ENCODE measurements around the gene MAP2K5. TPM values are rescaled to one million over a fixed set of nuclear protein-coding genes. Genes with fewer than 3 reads are reported as not detected.

The MAP2K5 gene
- total RNA-seq, 2 donors from 2014 or later: 20.0 to 23.9 TPM

DNA sequence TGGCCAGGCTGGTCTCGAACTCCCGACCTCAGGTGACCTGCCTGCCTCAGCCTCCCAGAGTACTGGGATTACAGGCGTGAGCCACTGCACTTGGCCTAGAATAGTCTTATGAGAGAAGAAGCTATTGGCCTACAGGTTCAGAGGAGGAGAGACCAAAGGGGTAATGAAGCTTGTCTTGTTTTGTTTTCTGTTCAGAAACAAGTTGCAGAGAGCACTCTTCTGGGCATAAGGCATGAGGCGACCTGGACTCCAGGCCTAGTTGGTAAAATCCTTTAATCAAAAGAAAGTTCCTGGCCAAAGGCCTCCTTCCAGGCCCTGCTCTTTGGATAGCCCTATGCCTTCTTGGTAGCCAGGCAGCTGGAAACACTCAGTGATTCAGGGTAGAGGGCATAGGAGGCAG lies 195.6 kb downstream of the MAP2K5 start:
- DNase-seq (ENCODE audit: low spot score in 2 of 2) (no peak), ATAC-seq (no peak)
- Mint-ChIP-seq H3K36me3 (peaks cover 0 to 6% of the 10 kb centered on the region in 2 donors), H3K9me3 (peaks cover 0 to 4% of the 10 kb centered on the region in 2 donors), H3K27ac (no peak overlapping the region)

DNA sequence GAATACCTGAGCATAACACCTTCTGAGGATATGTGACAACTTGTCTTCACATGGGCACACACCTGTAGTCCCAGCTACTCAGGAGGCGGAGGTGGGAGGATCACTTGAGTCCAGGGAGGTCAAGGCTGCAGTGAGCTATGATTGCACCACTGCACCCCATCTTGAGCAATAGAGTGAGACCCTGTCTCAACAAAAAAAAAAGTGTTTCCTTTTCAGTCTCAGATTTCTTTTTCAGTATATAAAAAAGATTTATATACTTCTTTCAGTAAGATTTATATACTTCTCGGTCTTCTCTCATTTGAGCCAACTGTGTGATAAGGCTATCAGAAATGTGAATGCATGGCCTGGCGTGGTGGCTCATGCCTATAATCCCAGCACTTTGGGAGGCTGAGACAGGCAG lies 197.9 kb downstream of the MAP2K5 start:
- DNase-seq (ENCODE audit: low spot score in 2 of 2) (no peak), ATAC-seq (no peak)
- no peak overlapping the region for H3K27ac Mint-ChIP-seq
- H3K9me3 Mint-ChIP-seq: peaks cover 0 to 4% of the 10 kb centered on the region in 2 donors
- H3K36me3 Mint-ChIP-seq: peaks cover 0 to 6% of the 10 kb centered on the region in 2 donors

DNA sequence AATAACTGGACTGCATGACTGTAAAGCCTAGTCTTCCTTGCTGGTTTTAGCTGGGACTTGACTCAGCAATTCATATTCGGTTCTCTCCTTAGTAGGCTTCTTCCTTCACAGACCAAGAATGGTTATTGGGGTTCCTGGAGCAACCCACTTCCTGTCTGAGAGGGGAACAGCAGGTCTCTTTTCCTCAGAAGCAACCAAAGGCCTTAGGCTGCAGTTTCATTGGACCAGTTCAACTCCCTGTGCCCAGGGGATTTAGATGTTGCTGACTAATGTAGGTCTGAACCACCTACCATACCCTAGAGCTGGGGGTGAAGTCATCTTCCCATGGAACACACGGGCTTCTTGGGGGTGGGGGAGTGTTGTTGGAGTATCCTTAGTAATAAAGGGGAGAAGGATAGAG lies 198.8 kb downstream of the MAP2K5 start:
- peak overlapping the region in 1 of 2 donors; percentile 29 for H3K27ac Mint-ChIP-seq
- DNase-seq (ENCODE audit: low spot score in 2 of 2) (no peak), ATAC-seq (peak in 1 of 2 donors; percentile 45)
- peaks cover 0 to 4% of the 10 kb centered on the region in 2 donors for H3K9me3 Mint-ChIP-seq
- peaks cover 0 to 6% of the 10 kb centered on the region in 2 donors for H3K36me3 Mint-ChIP-seq

DNA sequence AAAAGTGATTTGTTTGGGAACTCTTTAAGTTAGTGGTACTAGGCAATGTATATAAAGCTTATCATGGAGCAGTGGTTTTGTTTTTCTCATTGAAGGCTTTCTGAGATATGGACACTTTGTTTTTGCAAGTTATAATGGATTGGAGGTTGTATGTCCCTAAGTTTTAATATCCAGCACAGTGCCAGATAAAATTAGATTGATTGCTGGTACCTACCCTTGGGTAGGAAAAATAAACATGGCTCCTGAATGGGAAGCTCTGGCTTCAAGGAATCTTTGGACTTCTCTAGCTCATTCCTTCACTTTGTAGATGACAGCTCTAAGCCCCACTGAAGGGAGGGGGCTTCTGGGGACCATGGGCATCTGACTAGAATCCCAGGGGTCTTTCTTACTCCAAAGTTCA lies 201.1 kb downstream of the MAP2K5 start:
- peaks cover 0 to 4% of the 10 kb centered on the region in 2 donors for H3K9me3 Mint-ChIP-seq
- ATAC-seq (no peak), DNase-seq (ENCODE audit: low spot score in 2 of 2) (no peak)
- H3K36me3 Mint-ChIP-seq: peaks cover 2 to 6% of the 10 kb centered on the region in 2 donors
- peak overlapping the region in 1 of 2 donors; percentile 27 for H3K27ac Mint-ChIP-seq

DNA sequence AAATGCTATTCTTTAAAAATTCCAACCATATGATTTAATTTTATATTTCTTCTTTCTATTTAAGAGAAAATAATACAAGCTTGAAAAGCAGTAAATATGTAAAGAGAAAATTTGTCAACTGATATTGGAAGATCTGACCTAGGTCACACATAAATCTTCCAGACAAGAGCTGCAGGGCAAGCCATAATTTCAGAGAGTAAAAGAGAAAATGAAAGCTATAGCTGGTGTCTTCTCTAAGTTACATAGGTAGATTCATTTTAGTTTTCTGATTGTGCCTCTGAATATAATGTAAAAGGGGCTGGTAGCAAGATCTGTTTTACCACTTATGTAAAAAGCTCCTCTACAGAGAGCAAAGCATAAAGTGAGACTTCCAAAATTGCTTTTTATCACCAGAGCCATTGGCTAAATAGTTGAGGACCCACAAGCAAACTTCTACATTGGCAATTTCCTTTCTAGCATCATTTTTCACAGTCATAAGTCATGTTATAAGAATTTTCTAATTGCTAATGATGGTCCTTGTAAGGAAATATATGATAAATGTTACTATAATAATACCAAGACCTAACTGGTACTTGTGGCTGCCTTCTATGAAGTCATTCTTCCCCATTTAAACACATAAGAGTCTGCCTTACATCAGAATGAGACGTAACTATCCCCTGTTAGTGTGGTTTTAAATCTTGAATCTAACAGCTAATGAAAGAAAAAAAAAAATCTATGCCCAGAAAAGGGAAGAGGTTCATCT lies 202.0 kb downstream of the MAP2K5 start:
- DNase-seq (ENCODE audit: low spot score in 2 of 2) (no peak), ATAC-seq (no peak)
- H3K27ac Mint-ChIP-seq: no peak overlapping the region
- H3K9me3 Mint-ChIP-seq: peaks cover 0 to 4% of the 10 kb centered on the region in 2 donors
- peaks cover 5 to 6% of the 10 kb centered on the region in 2 donors for H3K36me3 Mint-ChIP-seq

DNA sequence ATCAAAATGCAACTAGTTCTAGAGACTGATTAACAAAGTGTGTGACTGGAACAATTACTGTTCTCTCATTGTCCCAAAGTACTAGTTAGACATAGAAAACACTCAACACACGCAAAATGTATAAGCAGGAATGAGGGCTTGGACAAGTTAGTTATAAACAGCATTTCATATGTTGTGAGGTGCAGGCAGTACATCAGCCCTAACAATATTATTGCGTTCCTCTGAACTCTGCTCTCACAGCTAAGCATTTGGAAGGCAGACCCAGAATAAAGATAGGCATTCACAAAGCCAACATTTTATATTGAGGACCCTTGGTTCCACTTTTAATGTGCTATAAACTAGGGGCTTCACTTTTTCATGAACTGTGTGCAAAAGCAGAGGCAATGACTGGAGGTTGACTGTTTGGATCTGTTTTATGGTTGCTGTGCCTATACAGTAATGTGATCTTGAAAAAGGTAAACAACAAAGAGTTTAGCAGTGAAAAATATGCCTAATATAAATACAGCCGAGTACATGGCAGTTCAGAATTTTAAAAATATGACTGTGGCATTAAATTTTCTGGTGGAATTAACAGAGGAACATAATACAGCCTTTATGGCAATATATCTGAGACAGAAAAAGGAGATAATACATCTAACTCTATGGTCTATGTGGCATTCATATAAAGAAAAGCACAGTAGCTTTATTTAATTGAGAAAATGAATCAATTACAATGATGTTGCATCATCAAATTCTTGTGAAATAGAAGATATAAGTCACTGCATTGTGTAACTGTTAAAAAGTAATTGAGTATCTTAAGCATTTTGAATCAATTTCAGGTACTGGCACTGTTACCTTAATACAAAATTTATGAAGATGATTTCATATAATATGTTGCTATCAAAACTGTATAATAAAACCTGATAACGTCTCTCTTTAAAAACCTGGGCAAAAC lies 202.8 kb downstream of the MAP2K5 start:
- ATAC-seq: no peak

DNA sequence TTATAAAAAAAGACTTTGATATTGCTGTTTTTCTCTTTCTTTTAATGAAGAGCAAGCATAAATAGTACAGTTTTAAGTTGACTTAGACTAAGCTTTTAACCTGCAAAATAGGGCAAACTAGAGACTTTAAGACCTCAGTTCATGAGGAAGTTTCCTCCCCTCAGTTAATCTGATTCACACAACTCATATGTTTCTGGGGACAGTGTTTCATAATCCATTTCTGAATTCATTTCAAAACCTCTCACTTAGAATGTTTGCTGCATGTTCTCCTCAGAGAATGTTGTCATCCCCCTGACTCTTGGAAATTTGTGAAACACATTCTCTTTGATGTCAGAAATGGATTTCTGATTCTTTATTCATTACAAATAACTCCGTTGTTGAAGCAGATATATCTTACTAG lies 203.5 kb downstream of the MAP2K5 start:
- peak; percentile 71 to 78 for ATAC-seq
- Mint-ChIP-seq H3K9me3 (peaks cover 0 to 4% of the 10 kb centered on the region in 2 donors), H3K36me3 (peaks cover 5% of the 10 kb centered on the region in 2 donors)

More for the DNA sequence above, 202.8 kb downstream of the MAP2K5 start:
- Mint-ChIP-seq H3K9me3 (peaks cover 0 to 4% of the 10 kb centered on the region in 2 donors), H3K27ac (peak overlapping the region in 1 of 2 donors; percentile 52), H3K36me3 (peaks cover 5 to 6% of the 10 kb centered on the region in 2 donors)
- DNase-seq (ENCODE audit: low spot score in 2 of 2): no peak

DNA sequence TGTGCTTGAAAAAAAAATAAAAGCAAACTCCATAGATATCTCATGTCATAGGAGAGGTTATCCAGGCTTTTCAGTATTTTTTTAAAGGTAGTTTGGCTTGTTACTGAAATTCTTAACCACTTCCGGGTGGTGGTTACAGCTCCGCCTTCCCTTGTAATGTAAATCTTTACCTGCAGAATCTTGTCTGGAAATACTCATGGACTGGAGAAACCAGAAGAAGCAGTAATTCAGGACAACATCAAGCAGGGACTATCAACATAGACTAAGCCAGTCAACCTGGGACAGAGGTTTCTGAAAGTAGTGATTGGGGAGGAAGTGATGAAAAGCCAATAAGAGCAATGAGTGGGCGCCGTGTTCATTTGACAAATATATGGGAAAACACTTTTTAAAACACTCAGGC lies 203.9 kb downstream of the MAP2K5 start:
- Mint-ChIP-seq H3K9me3 (peaks cover 0 to 2% of the 10 kb centered on the region in 2 donors), H3K36me3 (peaks cover under 1 to 5% of the 10 kb centered on the region in 2 donors), H3K27ac (peak overlapping the region; percentile 52 to 59)
- peak; percentile 55 to 78 for ATAC-seq
- DNase-seq (ENCODE audit: low spot score in 2 of 2): no peak

More for the DNA sequence above, 203.5 kb downstream of the MAP2K5 start:
- DNase-seq (ENCODE audit: low spot score in 2 of 2): no peak
- peak overlapping the region; percentile 52 to 59 for H3K27ac Mint-ChIP-seq

DNA sequence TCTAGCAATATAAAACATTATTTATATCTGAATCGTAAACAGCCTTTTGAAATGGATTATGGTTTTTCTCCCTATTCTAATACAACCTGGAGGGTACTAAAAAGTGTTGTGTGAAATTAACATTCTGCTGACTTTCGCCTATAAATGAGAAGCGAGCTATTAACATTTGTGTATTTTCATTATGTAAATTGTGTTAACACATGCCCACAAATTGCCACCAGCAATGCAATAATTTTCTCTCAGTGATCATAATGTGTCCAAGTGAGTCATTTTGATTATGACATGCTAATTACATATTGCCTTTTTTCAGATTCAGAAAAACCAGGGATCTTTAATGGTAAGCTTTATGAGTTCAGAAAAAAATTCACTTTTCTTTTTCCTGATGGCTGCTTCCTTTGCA lies 205.4 kb downstream of the MAP2K5 start:
- no peak overlapping the region for H3K27ac Mint-ChIP-seq
- H3K9me3 Mint-ChIP-seq: no peaks in the 10 kb centered on the region
- no peak for DNase-seq (ENCODE audit: low spot score in 2 of 2)
- H3K36me3 Mint-ChIP-seq: peaks cover 0 to 5% of the 10 kb centered on the region in 2 donors
- no peak for ATAC-seq

DNA sequence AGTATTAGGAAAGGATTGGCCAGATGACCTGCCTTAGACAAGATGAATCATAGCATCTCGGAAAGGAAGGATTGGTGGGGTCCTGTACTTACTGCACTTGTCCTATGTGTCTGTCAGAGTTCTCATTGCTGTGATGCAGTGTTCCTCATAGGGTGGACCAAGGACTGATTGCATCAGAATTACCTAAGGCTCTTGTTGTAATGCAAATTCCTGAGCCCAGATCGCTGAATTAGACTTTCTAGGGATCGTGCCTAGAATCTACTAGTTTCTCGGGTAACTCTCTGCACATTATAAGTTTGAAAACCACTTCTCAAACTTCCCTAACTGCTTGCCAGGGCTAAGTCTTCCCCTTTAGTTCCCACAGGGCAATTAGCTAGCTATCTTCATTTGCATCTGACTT lies 207.9 kb downstream of the MAP2K5 start:
- H3K36me3 Mint-ChIP-seq: peaks cover 5 to 16% of the 10 kb centered on the region in 2 donors
- H3K27ac Mint-ChIP-seq: no peak overlapping the region
- ATAC-seq (no peak), DNase-seq (ENCODE audit: low spot score in 2 of 2) (no peak)
- H3K9me3 Mint-ChIP-seq: peaks cover 0 to 11% of the 10 kb centered on the region in 2 donors

DNA sequence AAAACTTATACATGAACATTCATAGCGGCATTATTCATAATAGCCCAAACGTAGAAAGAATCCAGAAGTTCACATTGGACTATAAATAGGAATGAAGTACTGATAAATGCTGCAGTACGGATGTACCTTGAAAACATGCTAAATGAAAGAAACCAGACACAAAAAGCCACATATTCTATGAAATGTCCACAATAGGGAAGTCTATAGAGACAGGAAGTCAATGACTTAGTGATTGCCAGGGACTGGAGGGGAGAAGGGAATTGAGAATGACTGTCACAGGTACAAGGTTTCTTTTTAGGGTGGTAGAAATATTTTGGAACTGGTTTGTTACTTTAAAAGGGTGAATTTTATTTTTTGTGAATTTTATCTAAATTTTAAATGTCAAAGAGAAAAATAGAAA lies 211.4 kb downstream of the MAP2K5 start:
- Mint-ChIP-seq H3K9me3 (peaks cover 0 to 11% of the 10 kb centered on the region in 2 donors), H3K36me3 (peaks cover 0 to 17% of the 10 kb centered on the region in 2 donors), H3K27ac (no peak overlapping the region)
- DNase-seq (ENCODE audit: low spot score in 2 of 2) (no peak), ATAC-seq (no peak)

DNA sequence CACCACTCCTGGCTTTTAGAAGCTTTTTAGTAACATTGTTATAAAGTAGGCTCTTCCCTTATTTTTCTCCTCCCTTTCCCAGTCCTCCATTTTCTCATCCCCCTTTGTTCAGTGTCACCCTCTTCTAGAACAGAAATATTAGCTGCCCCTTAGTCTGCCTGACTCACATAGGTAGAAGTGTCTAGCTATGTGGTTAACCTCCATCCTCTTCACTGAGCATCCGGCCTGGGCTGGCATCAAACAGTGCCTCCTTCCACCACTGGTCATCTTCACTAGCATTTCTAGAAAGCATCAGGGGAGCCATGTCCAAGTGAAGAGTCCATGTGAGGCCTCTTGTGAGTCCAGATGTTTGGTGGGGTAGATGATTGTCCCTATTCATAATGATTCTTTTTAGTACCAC lies 212.8 kb downstream of the MAP2K5 start:
- ATAC-seq (peak in 1 of 2 donors; percentile 33), DNase-seq (ENCODE audit: low spot score in 2 of 2) (no peak)
- Mint-ChIP-seq H3K36me3 (peaks cover 0 to 17% of the 10 kb centered on the region in 2 donors), H3K9me3 (peaks cover 0 to 11% of the 10 kb centered on the region in 2 donors), H3K27ac (no peak overlapping the region)

DNA sequence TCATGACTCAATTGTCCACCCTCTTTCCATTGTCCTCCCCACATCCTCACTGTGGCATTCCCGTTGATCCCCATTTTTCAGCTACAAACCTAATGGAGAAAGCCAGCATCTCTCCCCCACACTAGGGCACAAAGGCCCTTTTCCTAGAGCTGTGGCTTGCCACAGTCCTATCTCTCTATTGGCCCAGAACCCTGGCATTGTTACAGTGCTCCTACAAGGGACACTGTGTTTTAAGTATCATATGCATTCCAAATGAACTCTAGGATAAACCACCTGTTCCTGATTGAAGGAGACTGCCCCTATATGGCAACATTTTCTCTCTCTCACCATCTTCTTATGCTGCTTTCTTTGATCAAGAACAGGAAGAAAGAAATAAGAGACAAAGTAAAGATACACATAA lies 213.4 kb downstream of the MAP2K5 start:
- Mint-ChIP-seq H3K36me3 (peaks cover 0 to 17% of the 10 kb centered on the region in 2 donors), H3K27ac (no peak overlapping the region), H3K9me3 (peaks cover 0 to 11% of the 10 kb centered on the region in 2 donors)
- DNase-seq (ENCODE audit: low spot score in 2 of 2): no peak
- no peak for ATAC-seq

DNA sequence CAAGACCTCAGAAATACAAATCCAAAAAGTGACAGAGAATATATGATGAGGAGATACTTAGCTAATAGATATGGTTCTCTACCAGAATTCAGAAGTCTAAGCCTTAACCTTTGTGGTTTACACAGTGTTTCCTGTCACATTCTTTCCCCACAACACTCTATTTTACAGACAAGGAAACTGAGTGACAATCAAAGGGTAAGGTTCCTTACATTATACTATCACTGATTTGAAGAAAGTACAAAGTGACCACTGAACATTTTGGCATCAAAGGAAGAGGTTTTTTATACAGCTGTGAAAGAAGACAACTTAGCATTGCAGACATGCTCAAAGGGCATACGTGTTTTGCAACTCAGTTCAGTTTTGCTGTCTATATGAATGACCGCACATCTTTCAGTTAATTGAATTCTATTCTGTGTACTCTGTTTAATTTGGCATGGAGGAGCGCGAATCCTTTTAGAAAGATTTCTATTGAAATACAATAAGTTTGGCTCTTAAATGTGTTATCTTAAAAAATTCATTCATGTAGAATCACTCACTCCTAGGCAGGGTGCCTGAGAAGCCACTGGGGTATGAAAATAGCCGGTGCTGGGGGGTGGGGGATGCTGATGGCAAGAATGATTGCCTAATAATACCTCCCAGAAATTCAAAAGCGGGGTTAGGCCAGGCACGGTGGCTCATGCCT lies 216.3 kb downstream of the MAP2K5 start:
- Mint-ChIP-seq H3K27ac (peak overlapping the region; percentile 27 to 63), H3K9me3 (peaks cover 0 to 6% of the 10 kb centered on the region in 2 donors), H3K36me3 (peaks cover 0 to 22% of the 10 kb centered on the region in 2 donors)
- ATAC-seq: peak; percentile 29 to 31
- no peak for DNase-seq (ENCODE audit: low spot score in 2 of 2)

DNA sequence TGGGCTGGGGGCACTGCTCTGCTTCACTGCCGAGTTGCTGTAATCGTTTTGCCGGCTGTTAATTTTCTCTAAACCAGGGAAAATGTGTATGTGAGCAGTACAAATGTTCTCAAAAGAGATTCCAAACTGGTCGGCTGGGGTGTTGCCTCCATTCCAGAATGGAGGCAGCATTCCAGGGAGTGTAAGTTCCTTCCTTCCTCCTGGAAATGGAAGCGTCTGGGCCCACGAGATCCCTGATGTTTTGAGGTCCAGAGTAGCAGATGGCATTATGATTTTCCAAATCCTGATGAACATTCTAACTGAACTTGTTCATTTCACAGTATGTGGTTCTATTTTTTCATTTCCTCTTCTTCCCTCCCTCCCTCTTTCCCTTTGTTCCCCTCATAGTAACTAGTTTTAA lies 218.4 kb downstream of the MAP2K5 start:
- Mint-ChIP-seq H3K27ac (no peak overlapping the region), H3K36me3 (peaks cover 0 to 6% of the 10 kb centered on the region in 2 donors), H3K9me3 (no peaks in the 10 kb centered on the region)
- ATAC-seq (no peak), DNase-seq (ENCODE audit: low spot score in 2 of 2) (no peak)

DNA sequence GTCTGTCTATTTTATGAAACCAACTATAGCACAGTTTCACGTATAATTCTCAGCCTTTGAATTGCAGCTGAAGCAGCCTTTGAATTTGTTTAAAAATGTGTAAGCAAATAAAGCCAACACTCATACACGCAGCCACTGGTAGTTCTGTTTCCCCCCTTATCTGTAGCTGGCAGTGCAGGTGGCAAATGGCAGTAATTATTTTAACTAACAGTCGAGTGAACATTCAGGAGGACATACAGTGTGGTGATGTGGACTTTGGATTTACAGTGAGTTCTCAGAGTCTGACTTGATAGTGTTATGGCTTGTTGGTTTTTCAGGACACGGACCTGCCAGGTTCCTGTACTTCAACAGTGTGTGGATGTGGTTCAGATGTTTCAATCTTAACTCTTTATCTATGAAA lies 218.8 kb downstream of the MAP2K5 start:
- Mint-ChIP-seq H3K27ac (peak overlapping the region in 1 of 2 donors; percentile 62), H3K36me3 (peaks cover 0 to 6% of the 10 kb centered on the region in 2 donors), H3K9me3 (no peaks in the 10 kb centered on the region)
- no peak for ATAC-seq
- no peak for DNase-seq (ENCODE audit: low spot score in 2 of 2)

All from activated naive CD4-positive, alpha-beta T cell treated with anti-CD3 and anti-CD28 coated beads, Interleukin-2, amount 50 U/mL, for 72 hours (primary cell).